HUES48 (cell line): ENCODE data around the gene HBZ.
"Not testable (repeated sequence)": the region's sequence is repeated elsewhere in the genome, so short reads cannot be mapped to it uniquely, and the experiment has no call there.

Experiments used
- H3K27ac ChIP-seq: one replicate; pipeline ENCODE4 v1.7.0; 2013; ENCODE audit warnings: low read depth, low read length, inconsistent platforms
- H3K27me3 ChIP-seq: 2 replicates; pipeline ENCODE4 v1.6.1; 2013; ENCODE audit warnings: mild to moderate bottlenecking, low read length; ENCODE audit not compliant: control insufficient read depth, insufficient read depth
- H3K36me3 ChIP-seq: 2 replicates; pipeline ENCODE4 v1.6.1; 2013; ENCODE audit warnings: low read length; ENCODE audit not compliant: control insufficient read depth, insufficient read depth
- H3K4me1 ChIP-seq: 2 replicates; pipeline ENCODE4 v1.6.1; 2013; ENCODE audit warnings: mild to moderate bottlenecking, low read length; ENCODE audit not compliant: control insufficient read depth, insufficient read depth
- H3K4me3 ChIP-seq: 2 replicates; pipeline ENCODE4 v1.5.1; 2013; ENCODE audit warnings: mild to moderate bottlenecking, low read depth, low read length
- H3K9ac ChIP-seq: 2 replicates; pipeline ENCODE4 v1.6.1; 2013; ENCODE audit warnings: mild to moderate bottlenecking, low read depth, low read length, moderate library complexity
- H3K9me3 ChIP-seq: 2 replicates; pipeline ENCODE4 v1.6.1; 2013; ENCODE audit warnings: low read length; ENCODE audit not compliant: control insufficient read depth, insufficient read depth

HBZ gene

GRCh38 chr16:155031-155398 is 2.6 kb downstream of the HBZ start:
- Histone ChIP-seq H3K36me3 (no peaks in the 10 kb centered on the region), H3K9ac (no peak overlapping the region), H3K27ac (no peak overlapping the region), H3K27me3 (peaks cover 38% of the 10 kb centered on the region), H3K4me3 (peak overlapping the region; percentile 72; the same call in 1 of the 2 replicates), H3K4me1 (no peaks in the 10 kb centered on the region), H3K9me3 (no peaks in the 10 kb centered on the region)

GRCh38 chr16:159136-159849 is 6.8 kb downstream of the HBZ start:
- Histone ChIP-seq H3K36me3 (no peaks in the 10 kb centered on the region), H3K27me3 (peaks cover 51% of the 10 kb centered on the region), H3K4me1 (no peaks in the 10 kb centered on the region), H3K4me3 (no peak overlapping the region), H3K9ac (no peak overlapping the region), H3K9me3 (no peaks in the 10 kb centered on the region), H3K27ac (no peak overlapping the region)

GRCh38 chr16:160242-160641 is 7.8 kb downstream of the HBZ start:
- peaks cover 46% of the 10 kb centered on the region for H3K27me3 ChIP-seq
- H3K4me1 ChIP-seq, H3K4me3 ChIP-seq, H3K27ac ChIP-seq, H3K9ac ChIP-seq, H3K36me3 ChIP-seq, H3K9me3 ChIP-seq: not testable (repeated sequence)

- Histone ChIP-seq H3K27ac (no peak overlapping the region), H3K4me3 (no peak overlapping the region), H3K36me3 (no peaks in the 10 kb centered on the region), H3K27me3 (peaks cover 46% of the 10 kb centered on the region), H3K9ac (no peak overlapping the region), H3K4me1 (no peaks in the 10 kb centered on the region; the same call in 1 of the 2 replicates), H3K9me3 (no peaks in the 10 kb centered on the region)
Measured at GRCh38 chr16:160691-161190, 8.3 kb downstream of the HBZ start.

GRCh38 chr16:162271-162991 is 10.0 kb downstream of the HBZ start:
- Histone ChIP-seq H3K36me3 (no peaks in the 10 kb centered on the region), H3K9ac (no peak overlapping the region), H3K9me3 (no peaks in the 10 kb centered on the region), H3K27me3 (peaks cover 50% of the 10 kb centered on the region), H3K4me3 (no peak overlapping the region), H3K4me1 (peaks cover 11% of the 10 kb centered on the region), H3K27ac (no peak overlapping the region)

- not testable (repeated sequence) for H3K36me3 ChIP-seq, H3K9me3 ChIP-seq, H3K9ac ChIP-seq, H3K4me3 ChIP-seq, H3K27ac ChIP-seq
- H3K4me1 ChIP-seq = peaks cover 11% of the 10 kb centered on the region
- peaks cover 57% of the 10 kb centered on the region for H3K27me3 ChIP-seq
Measured at GRCh38 chr16:163139-163538, 10.7 kb downstream of the HBZ start.

GRCh38 chr16:163696-164095 is 11.3 kb downstream of the HBZ start:
- Histone ChIP-seq H3K27me3 (peaks cover 60% of the 10 kb centered on the region), H3K4me1 (peaks cover 11% of the 10 kb centered on the region)
- H3K36me3 ChIP-seq, H3K9ac ChIP-seq, H3K27ac ChIP-seq, H3K4me3 ChIP-seq, H3K9me3 ChIP-seq: not testable (repeated sequence)

GRCh38 chr16:164134-164823 is 11.8 kb downstream of the HBZ start:
- H3K27ac ChIP-seq, H3K36me3 ChIP-seq, H3K9ac ChIP-seq, H3K9me3 ChIP-seq, H3K4me3 ChIP-seq: not testable (repeated sequence)
- Histone ChIP-seq H3K27me3 (peaks cover 62% of the 10 kb centered on the region), H3K4me1 (peaks cover 11% of the 10 kb centered on the region)

- Histone ChIP-seq H3K9ac (no peak overlapping the region), H3K27ac (no peak overlapping the region), H3K4me3 (peak overlapping the region; percentile 51), H3K4me1 (peaks cover 15% of the 10 kb centered on the region), H3K9me3 (no peaks in the 10 kb centered on the region), H3K27me3 (peaks cover 64% of the 10 kb centered on the region), H3K36me3 (no peaks in the 10 kb centered on the region)
Measured at GRCh38 chr16:164827-165538, 12.5 kb downstream of the HBZ start.

GRCh38 chr16:165539-166374 is 13.3 kb downstream of the HBZ start, which contains the start of gene HBM:
HBM (plus strand) TSS chr16:165978; CDS start chr16:165998, 20 bp downstream.
- no peaks in the 10 kb centered on the region for H3K9me3 ChIP-seq
- peaks cover 70% of the 10 kb centered on the region for H3K27me3 ChIP-seq
- H3K27ac ChIP-seq = no peak within 1 kb of the TSS
- peak within 1 kb of the TSS; percentile 51 for H3K4me3 ChIP-seq
- peaks cover 15% of the 10 kb centered on the region for H3K4me1 ChIP-seq
- no peak within 1 kb of the TSS for H3K9ac ChIP-seq
- H3K36me3 ChIP-seq = no peaks in the 10 kb centered on the region
